Measurements from ENCODE around the gene S100A8.

DNA sequence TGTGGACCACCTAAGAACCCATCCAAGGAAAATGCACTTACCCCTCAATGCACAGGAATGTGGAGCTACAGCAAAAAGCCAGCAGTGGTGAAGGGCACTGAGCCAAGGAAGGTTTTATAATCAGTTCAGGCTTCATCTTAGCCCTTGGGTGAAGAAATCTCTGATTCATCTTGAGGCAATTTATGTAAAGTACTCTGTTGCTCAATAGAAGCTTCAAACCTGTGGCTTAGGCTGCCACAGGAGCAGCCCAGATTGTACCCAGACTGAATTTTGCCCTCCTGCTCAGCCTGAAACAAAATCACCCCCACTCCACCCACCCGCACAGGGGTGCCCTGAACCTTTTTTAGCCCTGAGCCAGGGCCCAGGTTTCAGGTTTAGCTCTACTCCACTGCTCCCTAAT is 15.4 kb downstream of the S100A8 start, which contains the start of gene S100A12:
- TF ChIP-seq EZH2 (IDR thresholded peaks at IDR 0.05; ENCODE audit: insufficient read depth, poor library complexity, severe bottlenecking) (no peak), EZH2phosphoT487 (IDR thresholded peaks at IDR 0.05; ENCODE audit: insufficient read depth, low read depth) (no peak)
